KMS-11 (cell line): Measurements from ENCODE around the gene VSIG1.

ENCODE experiments used
- H2AFZ ChIP-seq: fragments of 200-600 bp; sonication (generic); 2 replicates; pipeline ENCODE4 v1.6.1; 2016; ENCODE audit warnings: antibody characterized with exemption, mixed run types, low read depth
- H3K27ac ChIP-seq: fragments of 200-600 bp; sonication (generic); 2 replicates; pipeline ENCODE4 v1.6.1; 2016; ENCODE audit warnings: mild to moderate bottlenecking, mixed run types
- H3K27me3 ChIP-seq: fragments of 200-600 bp; sonication (generic); 2 replicates; pipeline ENCODE4 v1.6.1; 2017; ENCODE audit warnings: mild to moderate bottlenecking, low read depth, mixed run types, moderate library complexity; ENCODE audit not compliant: insufficient read depth
- H3K36me3 ChIP-seq: fragments of 200-600 bp; sonication (generic); 2 replicates; pipeline ENCODE4 v1.6.1; 2017; ENCODE audit warnings: mild to moderate bottlenecking, mixed run types; ENCODE audit not compliant: insufficient read depth
- H3K4me1 ChIP-seq: fragments of 200-600 bp; sonication (generic); 2 replicates; pipeline ENCODE4 v1.6.1; 2016; ENCODE audit warnings: mild to moderate bottlenecking, low read depth, mixed run types; ENCODE audit not compliant: poor library complexity, severe bottlenecking
- H3K4me2 ChIP-seq: fragments of 200-600 bp; sonication (generic); 2 replicates; pipeline ENCODE4 v1.7.0; 2016; ENCODE audit warnings: mild to moderate bottlenecking, mixed run types
- H3K4me3 ChIP-seq: fragments of 200-600 bp; sonication (generic); IDR thresholded peaks from 2 replicates; pipeline ENCODE4 v1.6.1; 2017; ENCODE audit warnings: low read depth, low read length, mixed read lengths; ENCODE audit not compliant: insufficient read depth
- H3K79me2 ChIP-seq: fragments of 200-600 bp; sonication (generic); 2 replicates; pipeline ENCODE4 v1.6.1; 2016; ENCODE audit warnings: low read depth, mixed run types; ENCODE audit not compliant: insufficient read depth
- H3K9ac ChIP-seq: fragments of 200-600 bp; sonication (generic); 2 replicates; pipeline ENCODE4 v1.6.1; 2016; ENCODE audit warnings: mild to moderate bottlenecking, mixed run types
- H4K20me1 ChIP-seq: fragments of 200-600 bp; sonication (generic); 2 replicates; pipeline ENCODE4 v1.6.1; 2016; ENCODE audit warnings: mild to moderate bottlenecking, mixed run types; ENCODE audit not compliant: insufficient read depth
- CTCF ChIP-seq: fragments of 200-600 bp; sonication (generic); conservative IDR thresholded peaks from 2 replicates; pipeline ENCODE4 v1.6.1; 2017; ENCODE audit warnings: low read depth, mild to moderate bottlenecking, antibody characterized with exemption, low read length, moderate library complexity, mixed read lengths

VSIG1 gene

GRCh38 chrX:108018656-108019381 is 26.0 kb upstream of the VSIG1 start:
- no peaks in the 10 kb centered on the region for H3K36me3 ChIP-seq
- no peaks in the 10 kb centered on the region for H4K20me1 ChIP-seq
- H3K79me2 ChIP-seq: no peaks in the 10 kb centered on the region
- no peak overlapping the region for H3K4me2 ChIP-seq
- peaks cover 8% of the 10 kb centered on the region for H3K4me1 ChIP-seq
- H3K27me3 ChIP-seq: no peaks in the 10 kb centered on the region
- H3K27ac ChIP-seq: no peak overlapping the region
- no peak overlapping the region for H3K9ac ChIP-seq
- H3K4me3 ChIP-seq: no peak overlapping the region
- no peak overlapping the region; the same call in 1 of the 2 replicates for H2AFZ ChIP-seq
- TF ChIP-seq CTCF: no peak

- Histone ChIP-seq H4K20me1 (no peaks in the 10 kb centered on the region), H3K79me2 (no peaks in the 10 kb centered on the region), H3K36me3 (no peaks in the 10 kb centered on the region), H2AFZ (no peak overlapping the region), H3K4me3 (no peak overlapping the region), H3K27me3 (no peaks in the 10 kb centered on the region), H3K9ac (no peak overlapping the region), H3K4me1 (peaks cover 8% of the 10 kb centered on the region), H3K4me2 (no peak overlapping the region), H3K27ac (no peak overlapping the region)
- no peak for TF ChIP-seq CTCF
Observed at GRCh38 chrX:108019382-108019875, 25.4 kb upstream of the VSIG1 start.

- Histone ChIP-seq H3K4me1 (peaks cover 8% of the 10 kb centered on the region), H2AFZ (peak overlapping the region; percentile 26; the same call in 1 of the 2 replicates), H3K27me3 (no peaks in the 10 kb centered on the region), H3K4me3 (no peak overlapping the region), H3K4me2 (no peak overlapping the region), H3K9ac (no peak overlapping the region), H3K79me2 (no peaks in the 10 kb centered on the region), H4K20me1 (no peaks in the 10 kb centered on the region), H3K27ac (no peak overlapping the region), H3K36me3 (no peaks in the 10 kb centered on the region)
- TF ChIP-seq CTCF: peak; percentile 63
Observed at GRCh38 chrX:108020631-108021030, 24.2 kb upstream of the VSIG1 start.

GRCh38 chrX:108022491-108023089 is 22.3 kb upstream of the VSIG1 start:
- Histone ChIP-seq H3K4me3 (no peak overlapping the region), H3K9ac (no peak overlapping the region), H3K27ac (no peak overlapping the region), H4K20me1 (no peaks in the 10 kb centered on the region), H3K79me2 (no peaks in the 10 kb centered on the region), H2AFZ (no peak overlapping the region), H3K36me3 (no peaks in the 10 kb centered on the region), H3K4me2 (no peak overlapping the region), H3K27me3 (no peaks in the 10 kb centered on the region), H3K4me1 (peaks cover 8% of the 10 kb centered on the region)
- no peak for TF ChIP-seq CTCF
